Stimulated activated CD4-positive, alpha-beta T cell treated with anti-CD3 and anti-CD28 coated beads, Interleukin-12 subunit alpha, Interleukin-12 subunit beta, amount 100 ng/mL, for 48 hours (primary cell): ENCODE data around the gene PKP4.

Source experiments
- DNase-seq, 3 donors: peaks; one replicate each; pipeline ENCODE4 v3.0.0-alpha.2; 2020; ENCODE audit warnings: low read depth in 2 of 3, low spot score in 1 of 3

PKP4 gene

GRCh38 chr2:158496986-158497385 is 40.2 kb downstream of the PKP4 start:
- DNase-seq, result no peak

DNA sequence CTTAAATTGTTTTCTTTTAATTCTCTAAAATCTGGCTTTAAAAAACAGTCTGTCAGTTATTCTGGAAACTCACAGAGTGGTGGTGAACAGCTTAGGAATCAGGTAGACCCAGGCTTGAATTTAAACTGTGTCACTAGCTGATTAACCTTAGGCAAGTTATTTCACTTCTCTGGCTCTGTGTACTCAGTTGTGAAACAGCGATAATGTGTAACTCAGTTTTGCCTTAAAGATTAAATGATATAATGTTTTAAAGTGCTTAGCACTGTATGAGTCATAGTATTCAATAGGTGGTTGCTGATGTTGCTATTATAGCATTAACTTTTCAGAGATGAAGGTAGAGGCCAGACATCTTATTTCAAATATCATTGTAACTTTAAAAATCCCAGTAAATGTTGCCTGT is 40.7 kb downstream of the PKP4 start:
- DNase-seq, result no peak

DNA sequence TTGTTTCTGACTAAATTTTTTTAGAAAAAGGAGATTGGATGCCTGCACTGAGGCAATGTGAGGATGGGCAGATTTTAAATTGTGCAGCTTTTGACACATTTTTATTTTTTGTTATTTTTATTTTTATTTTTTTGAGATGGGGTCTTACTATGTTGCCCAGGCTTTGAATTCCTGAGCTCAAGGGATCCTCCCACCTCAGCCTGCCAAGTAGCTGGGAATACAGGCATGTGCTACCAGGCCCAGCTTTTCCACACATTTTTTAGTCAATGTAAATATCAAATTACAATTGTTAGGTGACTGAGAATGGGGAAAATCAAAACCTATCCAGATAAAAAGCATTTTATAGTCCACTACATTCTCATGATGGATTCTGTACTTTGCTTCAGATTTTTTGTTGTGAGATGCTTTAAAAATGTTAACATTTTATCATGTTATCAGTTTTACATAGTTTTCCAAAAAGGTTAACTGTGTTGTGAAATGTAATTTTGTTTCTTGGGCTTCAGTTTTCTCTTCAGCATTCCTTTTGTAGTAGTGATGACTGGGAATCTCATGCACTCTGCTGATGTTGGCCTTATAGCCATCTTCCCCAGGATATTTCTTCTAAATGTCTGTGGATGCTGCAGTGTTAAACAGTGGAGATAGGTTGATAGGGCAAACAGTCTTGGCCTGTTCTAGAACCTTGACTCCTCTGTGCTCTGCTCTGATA is 41.4 kb downstream of the PKP4 start:
- no peak for DNase-seq

DNA sequence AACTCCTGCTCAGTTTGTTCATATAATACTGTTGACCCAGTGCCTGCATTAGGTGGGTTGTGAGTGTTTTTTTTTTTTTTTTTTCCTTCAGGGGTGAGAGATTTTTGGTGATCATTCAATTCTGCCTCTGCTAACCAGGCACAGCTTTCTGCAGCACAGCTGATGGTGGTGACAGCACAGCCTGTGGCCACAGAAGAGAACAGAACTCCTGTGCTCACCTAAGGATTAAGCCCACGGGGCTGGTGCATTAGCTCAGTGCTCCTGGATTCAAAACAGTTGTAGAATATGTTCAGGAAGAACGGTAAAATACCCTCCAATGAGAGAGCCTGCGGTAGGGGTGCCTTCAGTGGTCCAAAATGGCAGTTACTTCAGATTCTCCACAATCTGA is 42.0 kb downstream of the PKP4 start:
- DNase-seq, result no peak

DNA sequence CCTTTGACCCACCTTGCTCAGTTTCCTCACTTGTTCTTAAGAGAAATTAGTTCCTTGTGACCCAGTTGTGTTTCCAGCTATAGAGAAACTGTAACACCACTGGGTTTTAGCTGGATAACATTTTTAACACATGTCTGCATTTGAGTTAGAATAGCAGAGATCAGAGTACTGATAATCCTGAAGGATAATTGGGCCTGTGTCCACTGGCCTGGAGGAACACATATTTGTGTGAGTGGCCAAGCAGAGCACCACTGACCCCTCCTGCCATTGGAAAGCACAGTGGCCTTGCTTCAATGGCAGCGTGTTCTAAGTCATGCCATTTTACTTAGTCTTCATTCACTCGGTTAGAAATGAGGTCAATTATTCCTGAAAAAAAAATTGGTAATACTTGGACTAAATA is 42.6 kb downstream of the PKP4 start:
- no peak for DNase-seq

DNA sequence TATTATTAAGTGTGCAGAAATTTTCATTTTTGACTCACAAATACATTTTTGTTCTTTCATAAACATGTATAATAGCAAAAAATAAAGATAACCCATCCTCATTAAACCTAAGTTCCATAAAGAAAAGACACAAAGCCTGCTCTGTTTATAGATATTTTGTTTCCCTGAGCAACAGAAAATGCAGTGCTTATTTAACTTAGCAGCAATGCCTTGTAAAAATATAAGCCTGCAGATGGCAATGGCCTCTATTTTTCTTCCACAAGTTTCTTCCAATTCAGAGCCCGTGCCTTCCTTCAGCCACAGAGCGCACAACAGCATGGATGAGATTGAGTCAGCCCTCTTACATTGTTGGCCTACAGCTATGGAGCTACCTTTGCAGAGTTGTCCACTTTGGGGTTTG is 43.6 kb downstream of the PKP4 start:
- DNase-seq, result no peak

DNA sequence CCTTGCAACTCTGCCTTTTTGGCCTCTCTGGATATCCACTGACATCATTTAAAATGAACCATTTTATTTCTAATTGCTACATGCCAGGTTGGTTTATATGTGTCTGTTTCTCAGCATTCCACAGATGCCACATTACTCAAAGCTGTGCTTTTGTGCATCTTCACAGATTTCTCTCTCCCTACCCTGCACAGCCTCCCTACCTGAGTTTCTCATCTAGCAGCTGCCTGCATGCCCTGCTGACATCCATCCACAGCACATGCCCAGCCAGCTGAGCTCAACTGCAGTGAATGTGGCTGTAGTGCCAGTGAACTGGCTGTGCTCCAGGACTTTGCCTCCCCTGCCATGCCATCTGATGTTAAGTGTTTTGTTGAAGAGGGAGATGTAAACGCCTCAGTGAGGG is 44.5 kb downstream of the PKP4 start:
- DNase-seq, result no peak

- no peak for DNase-seq
Observed at GRCh38 chr2:158502974-158503373, 46.2 kb downstream of the PKP4 start.

- no peak for DNase-seq
Observed at GRCh38 chr2:158504088-158504487, 47.3 kb downstream of the PKP4 start.

DNA sequence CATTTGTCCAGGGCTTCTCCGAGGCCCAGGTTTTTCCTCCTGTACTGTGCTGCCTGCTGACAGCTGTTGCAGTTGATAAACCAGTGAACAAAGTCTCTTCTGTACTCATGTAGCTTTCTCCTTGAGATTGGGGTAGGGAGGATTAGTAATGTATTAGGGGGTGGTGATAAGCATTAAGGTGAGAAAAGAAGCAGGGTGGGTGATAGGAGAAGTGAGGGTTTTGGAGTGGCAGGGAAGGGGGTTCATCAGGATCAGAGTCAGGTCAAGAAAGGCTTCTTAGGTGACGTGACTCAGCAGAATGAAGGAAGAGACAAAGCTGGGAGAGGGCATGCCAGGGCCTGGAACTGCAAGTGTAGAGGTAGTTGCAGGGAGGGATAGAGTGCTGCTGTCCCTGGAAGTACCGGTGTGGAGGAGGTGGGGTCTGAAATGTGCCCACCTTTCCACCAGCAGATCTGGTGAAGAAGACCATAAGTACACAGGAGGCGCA is 48.7 kb downstream of the PKP4 start:
- DNase-seq, result no peak

DNA sequence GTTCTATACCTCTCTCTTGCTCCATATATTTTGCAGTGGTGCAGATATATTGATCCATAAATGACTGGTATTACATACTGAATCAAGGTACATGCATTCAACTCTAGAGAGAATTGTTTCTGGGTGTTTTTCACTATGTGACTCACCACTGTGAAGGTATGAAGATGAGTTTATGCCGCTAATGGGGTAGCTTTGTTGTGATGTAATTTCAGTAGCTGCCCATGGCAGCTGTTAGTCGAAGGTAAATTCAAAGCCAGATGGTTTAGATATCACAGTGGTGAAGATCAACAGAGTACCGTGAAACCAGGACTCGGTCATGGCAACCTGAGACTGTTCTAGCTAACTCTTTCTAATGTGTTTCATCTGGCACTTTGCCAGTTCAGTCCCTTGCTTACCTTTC is 50.4 kb downstream of the PKP4 start:
- no peak for DNase-seq

DNA sequence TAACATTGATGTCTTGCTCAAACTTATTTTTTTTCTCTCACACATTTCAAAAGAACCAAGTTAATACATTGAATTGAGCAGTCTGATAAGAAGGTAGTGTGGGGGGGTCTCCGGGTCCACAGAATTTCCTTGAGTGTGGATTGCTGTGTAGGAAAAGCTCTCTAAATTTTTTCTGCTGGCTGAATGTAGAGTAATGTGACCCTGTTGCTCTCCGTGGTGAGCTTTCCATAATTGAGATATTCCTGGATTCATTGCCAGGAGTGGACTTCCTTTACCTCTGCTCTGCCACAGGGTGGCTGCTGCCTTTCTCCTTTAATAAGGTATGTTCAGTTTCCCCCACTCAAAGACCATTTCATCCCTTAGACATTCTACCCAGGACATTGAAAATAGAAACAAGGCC is 50.9 kb downstream of the PKP4 start:
- DNase-seq, result no peak

DNA sequence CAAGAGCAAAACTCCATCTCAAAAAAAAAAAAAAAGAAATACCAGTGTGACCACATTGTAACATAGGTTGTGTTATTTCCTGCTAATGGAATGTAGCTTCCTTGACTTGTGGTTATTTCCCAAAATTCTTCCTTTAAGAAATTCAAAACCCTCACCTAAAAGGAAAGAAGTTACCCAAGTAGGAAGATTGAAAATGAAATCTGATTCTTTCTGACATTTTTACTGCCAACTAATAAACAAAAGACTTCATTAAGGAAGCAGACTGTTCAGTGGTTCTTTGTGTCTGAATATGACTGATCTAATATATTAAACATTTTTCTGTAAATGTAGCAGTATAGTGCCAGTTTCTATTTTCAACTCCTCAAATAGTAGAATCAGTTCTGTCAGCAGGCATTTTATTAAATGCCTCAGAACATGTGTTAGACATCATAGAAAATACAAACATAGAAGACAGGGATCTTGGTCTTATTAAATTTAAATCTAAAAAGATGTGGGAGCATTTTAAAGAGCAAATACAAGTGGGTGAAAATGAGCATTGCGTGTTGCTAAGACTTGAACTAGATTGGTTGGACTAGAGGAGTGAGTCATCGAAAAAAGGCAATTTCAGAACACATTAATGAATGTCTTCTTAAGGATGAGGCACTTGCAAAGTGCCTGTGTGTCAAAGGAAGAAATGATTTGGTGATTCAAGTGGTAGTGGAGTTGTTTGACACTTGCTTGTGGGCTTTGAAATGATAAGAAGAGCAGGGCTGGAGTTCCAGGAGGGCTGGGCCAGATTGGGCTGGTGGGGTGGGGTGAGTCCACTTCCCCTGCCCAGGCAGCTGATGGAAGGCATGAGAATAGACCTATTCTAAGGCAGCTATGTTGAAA is 53.4 kb downstream of the PKP4 start:
- DNase-seq, result no peak

DNA sequence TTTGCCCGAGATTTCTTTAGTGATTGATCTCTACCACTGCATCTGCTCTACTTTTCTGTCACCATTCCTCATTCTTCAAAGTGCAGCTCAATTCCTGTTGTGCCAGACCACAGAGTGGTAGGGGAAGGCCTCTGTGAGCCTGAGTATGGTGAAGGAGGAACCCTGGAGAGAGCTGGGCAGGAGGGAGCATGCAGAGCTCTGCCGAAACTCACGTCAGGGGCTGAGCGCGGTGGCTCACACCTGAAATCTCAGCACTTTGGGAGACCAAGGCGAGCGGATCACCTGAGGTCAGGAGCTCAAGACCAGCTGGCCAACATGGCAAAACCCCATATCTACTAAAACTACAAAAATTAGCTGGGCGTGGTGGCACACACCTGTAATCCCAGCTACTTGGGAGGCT is 54.1 kb downstream of the PKP4 start:
- no peak for DNase-seq

- DNase-seq, result no peak
Observed at GRCh38 chr2:158511706-158512105, 55.0 kb downstream of the PKP4 start.

DNA sequence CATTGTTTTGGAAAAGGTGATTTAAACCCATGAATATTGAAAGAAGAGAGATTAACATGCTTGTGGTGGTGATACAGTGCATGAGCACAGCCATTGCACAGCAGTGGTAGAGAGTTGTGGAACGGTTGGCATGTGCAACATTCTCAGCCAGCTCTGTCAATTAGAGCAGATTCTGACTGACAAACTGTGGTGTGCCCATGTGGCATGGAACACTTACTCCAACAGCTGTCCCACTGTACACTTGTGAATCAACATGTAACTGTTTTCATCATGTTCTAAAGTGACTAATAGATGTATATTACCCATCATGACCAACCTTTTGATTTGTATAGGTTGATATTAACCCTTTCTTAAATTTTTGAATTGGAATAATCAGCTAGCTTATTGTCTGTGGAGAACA is 55.6 kb downstream of the PKP4 start:
- DNase-seq, result no peak

- DNase-seq, result no peak
Observed at GRCh38 chr2:158513841-158514240, 57.1 kb downstream of the PKP4 start.

- DNase-seq, result no peak
Observed at GRCh38 chr2:158518084-158518483, 61.3 kb downstream of the PKP4 start.

- no peak for DNase-seq
Observed at GRCh38 chr2:158519481-158519880, 62.7 kb downstream of the PKP4 start.

GRCh38 chr2:158529379-158530259 is 72.9 kb downstream of the PKP4 start:
- DNase-seq, result no peak

GRCh38 chr2:158530829-158531228 is 74.1 kb downstream of the PKP4 start:
- no peak for DNase-seq

- no peak for DNase-seq
Observed at GRCh38 chr2:158533009-158533408, 76.3 kb downstream of the PKP4 start.
